CD8-positive, alpha-beta memory T cell (primary cell): ENCODE data around the gene PPP6R2. TPM values are rescaled to one million over a fixed set of nuclear protein-coding genes. Genes with fewer than 3 reads are reported as not detected.
A peak's percentile ranks its signal among the peaks of the same experiment; 100 is the strongest.
"Not testable (repeated sequence)": the region's sequence is repeated elsewhere in the genome, so short reads cannot be mapped to it uniquely, and the experiment has no call there.

Experiments
- CTCF ChIA-PET: fragments of 350-600 bp; sonication (Branson Sonifier 250); formaldehyde crosslinking; loops from one replicate; lab custom pipeline; 2021; ENCODE audit warnings: antibody characterized with exemption; lab: Charles Lee
- POLR2A ChIA-PET: fragments of 350-600 bp; sonication (Branson Sonifier 250); formaldehyde crosslinking; loops from one replicate; lab custom pipeline; 2021; ENCODE audit warnings: antibody characterized with exemption; lab: Charles Lee
- DNase-seq, 5 donors: peaks; one replicate each; pipeline versions ENCODE4 v3.0.0 to v3.0.0-alpha.2; 2020 to 2022; ENCODE audit warnings: mixed read lengths in 1 of 5
- H3K27ac ChIP-seq: one replicate; pipeline ENCODE4 v1.7.0; 2013; ENCODE audit warnings: low read depth, mild to moderate bottlenecking, low read length, moderate library complexity
- H3K27me3 ChIP-seq: 2 replicates; pipeline ENCODE4 v1.7.0; 2013; ENCODE audit warnings: low read length, mild to moderate bottlenecking; ENCODE audit not compliant: insufficient read depth, poor library complexity, severe bottlenecking
- H3K36me3 ChIP-seq: 2 replicates; pipeline ENCODE4 v1.7.0; 2013; ENCODE audit warnings: mild to moderate bottlenecking, low read length, moderate library complexity; ENCODE audit not compliant: insufficient read depth
- H3K4me1 ChIP-seq: 2 replicates; pipeline ENCODE4 v1.7.0; 2013; ENCODE audit warnings: mild to moderate bottlenecking, low read length, moderate library complexity; ENCODE audit not compliant: insufficient read depth
- H3K4me3 ChIP-seq: 2 replicates; pipeline ENCODE4 v1.7.0; 2013; ENCODE audit warnings: mild to moderate bottlenecking, low read length
- H3K9me3 ChIP-seq: 2 replicates; pipeline ENCODE4 v1.7.0; 2013; ENCODE audit warnings: mild to moderate bottlenecking, low read length
- H3K27ac Mint-ChIP-seq, 8 donors: one replicate each; pipeline ENCODE4 v1.8.0; 2020 to 2021; ENCODE audit warnings: mixed read lengths in 8 of 8, mild to moderate bottlenecking in 6 of 8, inconsistent platforms in 3 of 8, moderate library complexity in 3 of 8
- H3K27me3 Mint-ChIP-seq, 2 donors: one replicate each; pipeline ENCODE4 v1.8.0; 2020 to 2021; ENCODE audit warnings: mixed read lengths in 2 of 2, mild to moderate bottlenecking in 1 of 2, moderate library complexity in 1 of 2
- H3K36me3 Mint-ChIP-seq, 3 donors: one replicate each; pipeline ENCODE4 v1.8.0; 2020 to 2021; ENCODE audit warnings: mixed read lengths in 3 of 3, inconsistent platforms in 1 of 3, mild to moderate bottlenecking in 1 of 3
- H3K4me1 Mint-ChIP-seq, 3 donors: one replicate each; pipeline ENCODE4 v1.8.0; 2020 to 2021; ENCODE audit warnings: mixed read lengths in 3 of 3, inconsistent platforms in 1 of 3, mild to moderate bottlenecking in 1 of 3
- H3K4me3 Mint-ChIP-seq, 7 donors: one replicate each; pipeline ENCODE4 v1.8.0; 2020 to 2021; ENCODE audit warnings: mixed read lengths in 7 of 7, mild to moderate bottlenecking in 6 of 7, moderate library complexity in 4 of 7, inconsistent platforms in 2 of 7
- H3K9me3 Mint-ChIP-seq, 5 donors: one replicate each; pipeline ENCODE4 v1.8.0; 2020 to 2022; ENCODE audit warnings: mixed read lengths in 5 of 5, mild to moderate bottlenecking in 3 of 5, moderate library complexity in 2 of 5, inconsistent platforms in 1 of 5
- polyA plus RNA-seq: library from polyadenylated mRNA; unstranded; fragments of 300-500 nt; fragmentation: Illumina TruSeq; gene quantifications from one replicate; pipeline ENCODE4 v1.2.3, GENCODE V29; 2021
- total RNA-seq, 2 experiments: library from RNA; stranded (reverse); gene quantifications; one replicate each; pipeline ENCODE4 v1.2.3, GENCODE V29; 2021

The PPP6R2 gene
- total and polyA plus RNA-seq, 3 experiments from 2014 or later: 34.2 to 55.9 (median 49.7) TPM

DNA sequence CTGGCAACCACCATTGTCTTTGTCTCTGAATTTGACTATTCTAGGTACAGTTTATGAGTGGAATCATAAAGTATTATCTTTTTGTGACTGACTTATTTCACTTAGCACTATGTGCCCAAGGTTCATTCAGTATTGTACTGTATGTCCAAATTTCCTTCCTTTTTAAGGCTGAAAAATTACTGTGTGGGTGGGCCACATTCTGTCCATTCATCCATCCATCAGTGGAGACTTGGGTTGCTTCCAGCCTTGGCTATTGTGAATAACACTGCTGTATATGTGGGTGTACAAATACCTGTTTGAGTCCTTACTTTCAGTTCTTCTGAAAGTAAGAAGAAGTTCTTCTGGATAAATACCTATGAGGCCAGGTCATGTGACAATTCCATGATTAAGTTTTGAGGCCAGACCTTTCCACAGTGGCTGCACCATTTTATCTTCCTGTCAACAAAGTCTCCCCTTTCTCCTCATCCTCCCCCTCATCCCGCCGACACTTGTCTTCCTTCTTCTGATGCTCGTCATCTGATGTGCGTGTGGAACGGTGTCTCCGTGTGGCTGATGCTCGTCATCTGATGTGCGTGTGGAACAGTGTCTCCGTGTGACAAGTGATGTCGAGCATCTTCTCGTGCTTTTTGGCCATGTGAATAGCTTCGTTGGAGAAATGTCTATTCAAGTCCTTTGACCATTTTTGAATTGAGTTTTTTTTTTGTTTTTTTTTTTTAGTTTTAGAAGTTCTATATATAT, 82.2 kb downstream of the PPP6R2 start:
- Mint-ChIP-seq H3K4me1 (peaks cover 0 to 5% (median 2%) of the 10 kb centered on the region in 3 donors), H3K4me3 (no peak overlapping the region), H3K27ac (peak overlapping the region in 2 of 8 donors; percentile 77 to 97), H3K36me3 (peaks cover 4 to 78% (median 19%) of the 10 kb centered on the region in 3 donors), H3K27me3 (peaks cover 0 to 2% of the 10 kb centered on the region in 2 donors), H3K9me3 (no peaks in the 10 kb centered on the region)
- Histone ChIP-seq H3K9me3 (no peaks in the 10 kb centered on the region), H3K27ac (no peak overlapping the region), H3K4me3 (no peak overlapping the region), H3K36me3 (peaks cover 39% of the 10 kb centered on the region), H3K27me3 (no peaks in the 10 kb centered on the region), H3K4me1 (no peaks in the 10 kb centered on the region)
- CTCF ChIA-PET: no interaction called here
- DNase-seq: no peak
- POLR2A ChIA-PET: no interaction called here

DNA sequence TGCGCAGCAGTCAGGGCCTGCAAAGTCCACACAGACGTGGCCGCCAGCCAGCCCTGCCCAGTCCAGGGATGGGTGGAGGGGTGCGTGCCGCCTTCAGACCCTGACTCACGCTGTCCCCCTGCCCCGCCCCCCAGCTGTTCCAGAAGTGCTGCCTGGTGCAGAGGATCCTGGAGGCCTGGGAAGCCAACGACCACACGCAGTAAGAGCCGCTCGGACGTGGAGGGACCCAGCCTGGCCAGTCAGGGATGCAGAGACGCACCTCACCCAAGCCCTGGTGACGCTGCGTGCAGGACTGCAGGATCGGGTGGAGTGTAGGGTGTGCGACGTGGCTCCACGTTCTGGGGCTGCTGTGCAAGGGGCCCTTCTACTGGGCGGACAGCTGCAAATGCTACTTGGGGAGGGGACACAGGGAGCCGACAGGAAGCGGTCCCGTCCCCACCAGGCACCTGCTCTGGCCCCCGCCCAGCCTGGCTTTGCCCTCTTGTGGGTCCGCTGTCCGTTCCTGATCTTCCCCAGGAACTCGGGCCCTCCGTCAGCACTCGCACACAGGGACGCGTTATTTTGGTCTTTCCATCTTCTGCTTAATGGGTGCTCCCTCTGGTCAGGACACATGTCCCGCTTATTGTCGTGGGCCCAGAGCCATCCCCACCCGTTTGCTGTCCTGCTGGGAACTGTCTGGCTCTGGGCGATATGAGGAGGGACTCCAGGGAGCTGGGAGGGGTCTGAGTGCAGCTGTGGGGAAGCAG, 89.2 kb downstream of the PPP6R2 start:
- H3K4me1 Mint-ChIP-seq: peaks cover 0 to 2% (median 0%) of the 10 kb centered on the region in 3 donors
- H3K4me3 Mint-ChIP-seq: no peak overlapping the region
- Histone ChIP-seq H3K36me3 (peaks cover 37% of the 10 kb centered on the region), H3K27me3 (no peaks in the 10 kb centered on the region), H3K4me3 (no peak overlapping the region), H3K9me3 (no peaks in the 10 kb centered on the region), H3K27ac (no peak overlapping the region), H3K4me1 (no peaks in the 10 kb centered on the region)
- DNase-seq: no peak
- ChIA-PET CTCF (no interaction called here), POLR2A (no interaction called here)
- H3K36me3 Mint-ChIP-seq: peaks cover 0 to 69% (median 4%) of the 10 kb centered on the region in 3 donors
- peaks cover 0 to 2% of the 10 kb centered on the region in 2 donors for H3K27me3 Mint-ChIP-seq
- H3K27ac Mint-ChIP-seq: peak overlapping the region in 1 of 8 donors; percentile 69
- no peaks in the 10 kb centered on the region for H3K9me3 Mint-ChIP-seq

DNA sequence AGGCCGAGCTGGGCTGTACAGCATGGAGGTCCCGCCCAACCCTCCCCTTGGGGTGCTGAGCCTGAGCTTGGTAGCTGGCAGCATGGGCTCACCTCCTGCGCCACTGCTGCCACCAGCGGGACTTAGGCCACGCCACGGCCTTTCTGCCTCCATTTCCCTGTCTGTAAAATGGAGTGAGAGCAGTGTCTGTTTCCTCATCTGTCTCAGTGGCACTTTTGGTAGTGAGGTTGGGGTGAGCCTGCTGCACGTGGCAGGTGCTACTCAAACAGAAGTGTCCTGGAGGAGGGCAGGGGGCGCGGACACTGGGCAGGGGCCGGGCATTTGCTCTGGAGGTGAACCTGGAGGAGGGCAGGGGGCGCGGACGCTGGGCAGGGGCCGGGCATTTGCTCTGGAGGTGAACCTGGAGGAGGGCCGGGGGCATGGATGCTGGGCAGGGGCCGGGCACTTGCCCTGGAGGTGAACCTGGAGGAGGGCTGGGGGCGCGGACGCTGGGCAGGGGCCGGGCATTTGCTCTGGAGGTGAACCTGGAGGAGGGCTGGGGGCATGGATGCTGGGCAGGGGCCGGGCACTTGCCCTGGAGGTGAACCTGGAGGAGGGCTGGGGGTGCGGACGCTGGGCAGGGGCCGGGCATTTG, 89.9 kb downstream of the PPP6R2 start:
- H3K27ac ChIP-seq, H3K9me3 ChIP-seq, H3K9me3 Mint-ChIP-seq, DNase-seq, H3K4me1 Mint-ChIP-seq, POLR2A ChIA-PET, H3K4me1 ChIP-seq, H3K4me3 ChIP-seq, H3K4me3 Mint-ChIP-seq, H3K27me3 Mint-ChIP-seq, H3K27ac Mint-ChIP-seq, CTCF ChIA-PET, H3K27me3 ChIP-seq: not testable (repeated sequence)
- peaks cover 0 to 75% (median 4%) of the 10 kb centered on the region in 3 donors for H3K36me3 Mint-ChIP-seq
- peaks cover 37% of the 10 kb centered on the region for H3K36me3 ChIP-seq

DNA sequence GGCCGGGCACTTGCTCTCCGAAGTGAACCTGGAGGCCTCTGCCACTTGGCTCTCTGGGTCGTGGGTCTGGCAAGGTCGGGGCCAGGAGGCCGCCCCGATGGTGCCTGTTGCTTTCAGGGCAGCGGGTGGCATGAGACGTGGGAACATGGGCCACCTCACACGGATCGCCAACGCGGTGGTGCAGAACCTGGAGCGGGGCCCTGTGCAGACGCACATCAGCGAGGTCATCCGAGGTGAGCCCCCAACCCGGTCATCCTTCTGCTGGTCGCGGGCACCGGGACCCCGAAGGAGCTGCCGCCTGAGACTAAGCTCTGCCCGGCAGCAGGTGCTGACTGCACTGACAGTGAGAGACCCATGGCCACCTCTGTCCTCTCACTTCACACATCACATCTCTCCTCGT, 91.7 kb downstream of the PPP6R2 start:
- no peak overlapping the region for H3K4me3 ChIP-seq
- H3K27ac ChIP-seq: no peak overlapping the region
- H3K27me3 Mint-ChIP-seq: peaks cover 0 to 2% of the 10 kb centered on the region in 2 donors
- no peaks in the 10 kb centered on the region for H3K4me1 Mint-ChIP-seq
- no peaks in the 10 kb centered on the region for H3K9me3 ChIP-seq
- H3K4me3 Mint-ChIP-seq: no peak overlapping the region
- ChIA-PET POLR2A (no interaction called here), CTCF (no interaction called here)
- H3K27ac Mint-ChIP-seq: peak overlapping the region in 3 of 8 donors; percentile 19 to 89 (median 77)
- peaks cover 26% of the 10 kb centered on the region for H3K36me3 ChIP-seq
- no peaks in the 10 kb centered on the region for H3K4me1 ChIP-seq
- no peak for DNase-seq
- H3K9me3 Mint-ChIP-seq: no peaks in the 10 kb centered on the region
- no peaks in the 10 kb centered on the region for H3K27me3 ChIP-seq
- H3K36me3 Mint-ChIP-seq: peaks cover 0 to 75% (median 2%) of the 10 kb centered on the region in 3 donors

DNA sequence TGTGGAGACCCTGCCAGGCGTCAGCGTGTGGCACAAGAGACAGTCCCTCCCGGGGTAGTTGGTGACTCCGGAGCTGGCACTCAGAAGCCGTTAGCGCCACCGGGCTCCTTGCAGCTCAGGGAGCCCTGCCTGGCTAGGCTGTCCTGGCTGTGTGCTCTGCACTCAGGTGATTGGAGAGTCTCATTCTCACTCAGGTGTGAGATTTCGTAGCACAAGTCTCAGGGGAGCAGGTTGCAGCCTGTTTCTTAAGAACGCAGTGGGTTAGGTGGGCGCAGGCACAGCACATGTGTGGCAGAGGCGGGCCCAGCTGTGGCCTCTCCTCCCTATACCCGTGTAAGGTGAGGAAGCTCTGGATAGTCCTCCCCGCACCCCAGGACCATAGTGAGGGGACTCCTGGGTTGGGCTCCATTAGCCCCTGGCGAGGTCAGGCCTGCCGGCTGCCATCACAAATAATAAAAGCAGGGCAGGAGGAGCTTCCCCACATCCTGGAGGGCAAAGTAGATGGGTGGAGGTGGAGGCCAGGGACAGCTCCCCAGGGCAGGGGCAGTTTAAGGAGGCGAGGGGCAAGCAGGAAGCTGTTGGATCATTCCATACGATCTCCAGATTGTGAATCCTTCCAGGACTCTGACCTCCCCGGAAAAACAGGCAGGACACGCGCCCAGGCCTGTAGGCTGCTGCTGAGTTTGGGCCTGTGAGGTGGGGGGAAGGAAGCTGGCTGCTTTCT, 92.3 kb downstream of the PPP6R2 start:
- CTCF ChIA-PET: no interaction called here
- Histone ChIP-seq H3K4me1 (no peaks in the 10 kb centered on the region), H3K4me3 (no peak overlapping the region), H3K9me3 (no peaks in the 10 kb centered on the region), H3K27ac (no peak overlapping the region), H3K36me3 (peaks cover 24% of the 10 kb centered on the region), H3K27me3 (no peaks in the 10 kb centered on the region)
- peaks cover 0 to 2% of the 10 kb centered on the region in 2 donors for H3K27me3 Mint-ChIP-seq
- no peaks in the 10 kb centered on the region for H3K9me3 Mint-ChIP-seq
- peak overlapping the region in 3 of 8 donors; percentile 19 to 89 (median 77) for H3K27ac Mint-ChIP-seq
- no peak overlapping the region for H3K4me3 Mint-ChIP-seq
- POLR2A ChIA-PET: no interaction called here
- no peak for DNase-seq
- H3K36me3 Mint-ChIP-seq: peaks cover 0 to 73% (median 2%) of the 10 kb centered on the region in 3 donors
- no peaks in the 10 kb centered on the region for H3K4me1 Mint-ChIP-seq

DNA sequence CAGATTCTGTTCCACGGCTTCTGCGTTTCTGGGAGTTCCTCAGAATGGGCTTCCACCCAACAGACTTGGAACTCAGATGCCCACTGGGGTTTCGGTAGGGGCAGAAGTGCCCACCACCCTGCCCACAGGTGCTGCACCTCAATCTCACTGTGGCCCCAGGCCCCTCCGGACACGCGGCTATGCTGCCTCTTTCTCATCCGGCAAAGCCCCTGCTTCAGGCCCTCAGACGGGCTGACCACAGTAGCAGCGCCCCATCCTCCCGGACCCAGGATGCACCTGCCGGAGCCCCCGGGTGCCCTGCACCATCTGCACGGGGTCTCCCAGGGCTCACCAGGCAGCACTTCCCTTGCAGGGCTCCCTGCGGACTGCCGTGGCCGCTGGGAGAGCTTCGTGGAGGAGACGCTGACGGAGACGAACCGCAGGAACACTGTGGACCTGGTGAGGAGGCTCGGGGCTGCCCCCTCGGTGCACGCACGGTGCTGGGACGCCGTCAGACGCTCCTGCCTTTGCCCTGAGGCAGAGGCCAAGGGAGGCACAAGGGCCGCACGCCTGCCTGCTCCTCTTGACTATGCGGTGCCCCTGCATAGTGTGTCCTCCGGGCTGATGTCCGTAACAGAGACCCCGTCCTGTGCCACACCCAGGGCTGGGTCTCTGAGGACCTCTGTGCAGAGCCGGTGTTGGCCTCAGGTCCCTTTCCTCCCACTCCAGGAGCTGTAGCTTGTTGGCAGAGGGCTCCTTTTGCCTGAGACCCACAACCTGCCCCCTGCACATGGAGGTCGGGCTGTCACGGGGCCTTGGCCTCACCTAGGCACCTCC, 93.1 kb downstream of the PPP6R2 start:
- H3K4me3 ChIP-seq: no peak overlapping the region
- no peak for DNase-seq
- H3K9me3 ChIP-seq: no peaks in the 10 kb centered on the region
- Mint-ChIP-seq H3K27ac (peak overlapping the region in 1 of 8 donors; percentile 14), H3K9me3 (no peaks in the 10 kb centered on the region), H3K27me3 (peaks cover 0 to 2% of the 10 kb centered on the region in 2 donors), H3K4me1 (no peaks in the 10 kb centered on the region), H3K36me3 (peaks cover 0 to 69% (median 2%) of the 10 kb centered on the region in 3 donors), H3K4me3 (no peak overlapping the region)
- POLR2A ChIA-PET: no interaction called here
- no peaks in the 10 kb centered on the region for H3K4me1 ChIP-seq
- H3K27ac ChIP-seq: no peak overlapping the region
- CTCF ChIA-PET: no interaction called here
- peaks cover 17% of the 10 kb centered on the region for H3K36me3 ChIP-seq
- H3K27me3 ChIP-seq: no peaks in the 10 kb centered on the region

DNA sequence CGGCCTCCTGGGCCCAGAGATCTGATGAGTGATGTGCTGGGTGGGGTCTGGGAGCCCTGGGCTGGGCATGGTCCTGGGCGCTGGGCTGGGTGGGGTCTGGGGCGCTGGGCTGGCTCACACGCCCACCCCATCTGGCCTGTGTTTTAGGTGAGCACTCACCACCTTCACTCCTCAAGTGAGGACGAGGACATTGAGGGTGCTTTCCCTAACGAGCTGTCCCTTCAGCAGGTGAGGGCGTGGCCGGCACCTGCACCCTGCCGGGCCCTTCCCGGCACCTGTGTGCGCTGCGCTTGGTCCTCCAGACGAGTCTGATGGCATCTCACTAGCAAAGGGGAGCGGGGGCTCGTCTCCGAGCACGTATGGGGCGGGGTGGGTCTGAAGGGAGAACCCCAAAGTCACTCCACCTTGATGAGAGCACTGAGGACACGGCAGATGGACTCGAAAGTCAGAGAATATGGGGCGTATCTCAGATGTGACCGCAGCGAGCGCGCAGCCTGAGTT, 93.8 kb downstream of the PPP6R2 start:
- CTCF ChIA-PET: no interaction called here
- Mint-ChIP-seq H3K4me3 (no peak overlapping the region), H3K4me1 (no peaks in the 10 kb centered on the region), H3K27me3 (no peaks in the 10 kb centered on the region), H3K27ac (peak overlapping the region in 1 of 8 donors; percentile 14), H3K9me3 (no peaks in the 10 kb centered on the region), H3K36me3 (peaks cover 0 to 66% (median 2%) of the 10 kb centered on the region in 3 donors)
- no peak overlapping the region for H3K4me3 ChIP-seq
- no peak overlapping the region for H3K27ac ChIP-seq
- DNase-seq: no peak
- H3K9me3 ChIP-seq: no peaks in the 10 kb centered on the region
- no peaks in the 10 kb centered on the region for H3K27me3 ChIP-seq
- no peaks in the 10 kb centered on the region for H3K4me1 ChIP-seq
- POLR2A ChIA-PET: no interaction called here
- peaks cover 11% of the 10 kb centered on the region for H3K36me3 ChIP-seq
